Measurements from ENCODE around the gene USP20. TPM values are rescaled to one million over a fixed set of nuclear protein-coding genes. Genes with fewer than 3 reads are reported as not detected.

Gene USP20
- total and polyA plus RNA-seq, 7 donors, result 7.9 to 52.1 (median 19.4) TPM

DNA sequence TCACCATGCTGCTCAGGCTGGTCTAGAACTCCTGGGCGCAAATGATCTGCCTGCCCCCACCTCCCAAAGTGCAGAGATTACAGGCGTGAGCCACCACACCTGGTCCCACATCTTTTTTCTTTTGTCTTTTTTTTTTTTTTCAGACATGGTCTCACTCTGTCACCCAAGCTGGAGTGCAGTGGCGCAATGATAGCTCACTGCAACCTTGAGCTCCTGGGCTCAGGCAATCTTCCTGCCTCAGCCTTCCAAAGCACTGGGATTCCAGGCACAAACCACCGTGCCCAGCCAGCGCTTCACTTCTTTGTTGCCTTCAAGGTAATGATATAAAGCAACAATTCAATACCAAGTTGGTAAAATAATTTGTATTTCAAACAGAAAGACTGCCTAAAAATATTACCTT is 78.8 kb downstream of the USP20 start:
- Histone ChIP-seq H3K36me3 (peaks cover 6 to 66% (median 13%) of the 10 kb centered on the region in 4 donors), H3K27ac (no peak overlapping the region), H3K4me3 (no peak overlapping the region), H3K9me3 (no peaks in the 10 kb centered on the region), H3K4me1 (peaks cover 0 to 12% (median 0%) of the 10 kb centered on the region in 4 donors), H3K27me3 (no peaks in the 10 kb centered on the region)
- TF ChIP-seq, protein P1, sequence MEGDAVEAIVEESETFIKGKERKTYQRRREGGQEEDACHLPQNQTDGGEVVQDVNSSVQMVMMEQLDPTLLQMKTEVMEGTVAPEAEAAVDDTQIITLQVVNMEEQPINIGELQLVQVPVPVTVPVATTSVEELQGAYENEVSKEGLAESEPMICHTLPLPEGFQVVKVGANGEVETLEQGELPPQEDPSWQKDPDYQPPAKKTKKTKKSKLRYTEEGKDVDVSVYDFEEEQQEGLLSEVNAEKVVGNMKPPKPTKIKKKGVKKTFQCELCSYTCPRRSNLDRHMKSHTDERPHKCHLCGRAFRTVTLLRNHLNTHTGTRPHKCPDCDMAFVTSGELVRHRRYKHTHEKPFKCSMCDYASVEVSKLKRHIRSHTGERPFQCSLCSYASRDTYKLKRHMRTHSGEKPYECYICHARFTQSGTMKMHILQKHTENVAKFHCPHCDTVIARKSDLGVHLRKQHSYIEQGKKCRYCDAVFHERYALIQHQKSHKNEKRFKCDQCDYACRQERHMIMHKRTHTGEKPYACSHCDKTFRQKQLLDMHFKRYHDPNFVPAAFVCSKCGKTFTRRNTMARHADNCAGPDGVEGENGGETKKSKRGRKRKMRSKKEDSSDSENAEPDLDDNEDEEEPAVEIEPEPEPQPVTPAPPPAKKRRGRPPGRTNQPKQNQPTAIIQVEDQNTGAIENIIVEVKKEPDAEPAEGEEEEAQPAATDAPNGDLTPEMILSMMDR (IDR thresholded peaks at IDR 0.05), result no peak
- peak in 1 of 4 donors; percentile 11 for TF ChIP-seq POLR2AphosphoS5 (IDR thresholded peaks at IDR 0.05)
- intact Hi-C loops (cut with DNase I), result no loop called here
- DNase-seq, result no peak
- 96 to 97% methylated on average over 5 of the region's 5 CpGs for WGBS, 2 donors

GRCh38 chr9:129916707-129917106 is 81.4 kb downstream of the USP20 start:
- H3K36me3 ChIP-seq, result peaks cover under 1 to 55% (median 4%) of the 10 kb centered on the region in 4 donors

GRCh38 chr9:129918296-129918950 is 83.2 kb downstream of the USP20 start:
- 94 to 97% methylated on average over 14 of the region's 14 CpGs for WGBS, 2 donors
- intact Hi-C loops (cut with DNase I), result no loop called here

More at GRCh38 chr9:129916707-129917106, 81.4 kb downstream of the USP20 start:
- Histone ChIP-seq H3K27me3 (no peaks in the 10 kb centered on the region), H3K9me3 (no peaks in the 10 kb centered on the region), H3K4me1 (no peaks in the 10 kb centered on the region), H3K27ac (no peak overlapping the region), H3K4me3 (no peak overlapping the region)
- intact Hi-C loops (cut with DNase I), result no loop called here
- 98% methylated on average over 7 of the region's 7 CpGs for WGBS, 2 donors
- no peak for DNase-seq
- TF ChIP-seq, protein P1 (IDR thresholded peaks at IDR 0.05), result no peak
- no peak for TF ChIP-seq POLR2AphosphoS5 (IDR thresholded peaks at IDR 0.05)
- TF ChIP-seq EP300 (IDR thresholded peaks at IDR 0.05), result no peak
- TF ChIP-seq POLR2A (IDR thresholded peaks at IDR 0.05), result no peak

GRCh38 chr9:129919277-129919676 is 84.0 kb downstream of the USP20 start:
- H3K27me3 ChIP-seq, result no peaks in the 10 kb centered on the region
- H3K4me3 ChIP-seq, result no peak overlapping the region
- 57 to 59% methylated on average over 3 of the region's 3 CpGs for WGBS, 2 donors
- TF ChIP-seq, protein P1 (IDR thresholded peaks at IDR 0.05), result no peak
- TF ChIP-seq POLR2AphosphoS5 (IDR thresholded peaks at IDR 0.05) (no peak), EP300 (IDR thresholded peaks at IDR 0.05) (no peak), POLR2A (IDR thresholded peaks at IDR 0.05) (no peak)
- peaks cover 2 to 69% (median 10%) of the 10 kb centered on the region in 4 donors for H3K36me3 ChIP-seq
- intact Hi-C loops (cut with DNase I), result no loop called here
- peak overlapping the region in 2 of 4 donors; percentile 5 to 9 for H3K27ac ChIP-seq
- DNase-seq, result no peak
- H3K4me1 ChIP-seq, result no peaks in the 10 kb centered on the region
- no peaks in the 10 kb centered on the region for H3K9me3 ChIP-seq

More at GRCh38 chr9:129918296-129918950, 83.2 kb downstream of the USP20 start:
- Histone ChIP-seq H3K9me3 (no peaks in the 10 kb centered on the region), H3K4me3 (no peak overlapping the region), H3K4me1 (no peaks in the 10 kb centered on the region), H3K27me3 (no peaks in the 10 kb centered on the region), H3K36me3 (peaks cover 0 to 67% (median 6%) of the 10 kb centered on the region in 4 donors), H3K27ac (peak overlapping the region in 2 of 4 donors; percentile 5 to 9)
- DNase-seq, result no peak
- TF ChIP-seq EP300 (IDR thresholded peaks at IDR 0.05) (no peak), POLR2A (IDR thresholded peaks at IDR 0.05) (no peak), POLR2AphosphoS5 (IDR thresholded peaks at IDR 0.05) (no peak)
- TF ChIP-seq, protein P1 (IDR thresholded peaks at IDR 0.05), result no peak
